ENCODE results near the gene KPRP. TPM values are rescaled to one million over a fixed set of nuclear protein-coding genes. Genes with fewer than 3 reads are reported as not detected.

The KPRP gene
- total RNA-seq, 1 experiment from 2014 or later: not detected

DNA sequence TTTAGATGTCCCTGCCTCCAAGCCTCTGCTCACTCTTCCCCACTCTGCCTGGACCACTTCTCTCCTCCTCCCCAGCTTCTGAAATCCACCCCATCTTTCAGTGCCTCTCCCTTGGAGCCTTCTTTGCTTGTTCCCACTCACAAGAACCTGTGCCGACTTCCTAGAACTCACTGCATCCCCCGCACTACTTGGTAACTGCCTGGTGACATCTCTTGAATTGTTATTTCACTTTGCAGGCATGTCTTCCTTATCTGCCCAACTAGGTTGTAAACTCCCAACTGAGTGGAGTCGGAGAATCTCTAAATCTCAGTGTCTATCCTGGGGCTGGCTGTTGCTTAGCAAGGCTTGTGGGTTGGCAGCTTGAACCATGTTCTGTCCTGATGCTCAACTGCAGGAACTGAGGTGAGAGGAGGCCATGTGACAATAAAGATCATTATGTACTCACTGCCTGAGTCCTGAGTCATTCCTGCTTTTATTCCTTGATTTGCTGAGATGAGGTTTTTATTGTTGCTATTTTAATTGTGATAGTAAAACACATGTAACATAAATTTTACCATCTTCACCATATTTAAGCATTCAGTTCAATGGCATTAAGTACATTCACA lies 3.9 kb downstream of the KPRP start:
- Histone ChIP-seq H3K27me3 (replicated peaks; ENCODE audit: insufficient read depth, low read depth, low read length, poor library complexity) (no peaks in the 10 kb centered on the region), H3K9me3 (ENCODE audit: low read depth, low read length, poor library complexity, severe bottlenecking) (no peaks in the 10 kb centered on the region), H3K4me3 (ENCODE audit: low read depth, low read length, poor library complexity, severe bottlenecking) (no peak overlapping the region), H3K4me1 (ENCODE audit: insufficient read depth, low read length, poor library complexity, severe bottlenecking) (no peaks in the 10 kb centered on the region), H3K36me3 (ENCODE audit: insufficient read depth, low read length, poor library complexity, severe bottlenecking) (no peaks in the 10 kb centered on the region), H3K27ac (ENCODE audit: low read depth, low read length, poor library complexity, severe bottlenecking) (no peak overlapping the region)
- intact Hi-C loops (cut with micrococcal nuclease; ENCODE audit: unreplicated experiment): no loop called here
- CTCF ChIA-PET: no interaction called here
- no TSS peak for BruUV-seq (replicated peaks)
- TF ChIP-seq, protein P1, sequence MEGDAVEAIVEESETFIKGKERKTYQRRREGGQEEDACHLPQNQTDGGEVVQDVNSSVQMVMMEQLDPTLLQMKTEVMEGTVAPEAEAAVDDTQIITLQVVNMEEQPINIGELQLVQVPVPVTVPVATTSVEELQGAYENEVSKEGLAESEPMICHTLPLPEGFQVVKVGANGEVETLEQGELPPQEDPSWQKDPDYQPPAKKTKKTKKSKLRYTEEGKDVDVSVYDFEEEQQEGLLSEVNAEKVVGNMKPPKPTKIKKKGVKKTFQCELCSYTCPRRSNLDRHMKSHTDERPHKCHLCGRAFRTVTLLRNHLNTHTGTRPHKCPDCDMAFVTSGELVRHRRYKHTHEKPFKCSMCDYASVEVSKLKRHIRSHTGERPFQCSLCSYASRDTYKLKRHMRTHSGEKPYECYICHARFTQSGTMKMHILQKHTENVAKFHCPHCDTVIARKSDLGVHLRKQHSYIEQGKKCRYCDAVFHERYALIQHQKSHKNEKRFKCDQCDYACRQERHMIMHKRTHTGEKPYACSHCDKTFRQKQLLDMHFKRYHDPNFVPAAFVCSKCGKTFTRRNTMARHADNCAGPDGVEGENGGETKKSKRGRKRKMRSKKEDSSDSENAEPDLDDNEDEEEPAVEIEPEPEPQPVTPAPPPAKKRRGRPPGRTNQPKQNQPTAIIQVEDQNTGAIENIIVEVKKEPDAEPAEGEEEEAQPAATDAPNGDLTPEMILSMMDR (conservative IDR thresholded peaks at IDR 0.05; ENCODE audit: low read depth, low read length): no peak
- TF ChIP-seq EZH2 (IDR thresholded peaks at IDR 0.05; ENCODE audit: borderline replicate concordance, low read depth, low read length, poor library complexity, severe bottlenecking): no peak
- POLR2A ChIA-PET (ENCODE audit: low non-redundant PET): no interaction called here
- no peak for DNase-seq (ENCODE audit: low spot score)

DNA sequence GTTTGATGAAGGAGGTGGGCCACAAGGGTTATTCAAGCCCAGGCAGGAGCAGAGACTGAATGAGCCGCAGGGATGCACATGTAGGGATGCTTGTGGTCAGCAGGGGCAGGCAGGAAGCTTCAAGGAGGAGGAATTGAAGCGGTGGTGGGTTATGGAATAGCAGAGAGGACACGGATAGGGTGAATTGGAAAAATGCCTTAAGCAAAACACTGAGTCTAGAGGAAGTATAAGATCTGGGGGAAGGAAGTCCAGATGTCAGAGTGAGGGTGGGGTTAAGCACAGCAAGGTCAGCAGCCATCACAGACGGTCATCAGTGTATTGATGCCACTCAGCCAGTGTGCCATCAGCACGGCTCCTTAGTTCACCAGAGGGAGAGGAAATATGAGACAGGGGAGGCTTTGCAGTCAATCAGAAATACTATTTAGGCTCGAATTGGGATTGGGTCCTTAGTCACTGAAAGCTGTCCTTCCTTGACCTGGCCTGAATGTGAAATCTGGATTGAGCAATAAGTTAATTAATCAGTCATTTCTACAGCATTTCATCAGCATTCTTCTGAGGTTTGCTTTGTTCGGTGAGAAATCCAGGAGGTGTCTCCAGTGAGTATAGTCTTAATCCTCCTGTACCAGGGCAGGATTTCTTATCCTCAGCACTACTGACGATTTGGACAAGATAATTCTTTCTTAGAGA lies 11.2 kb downstream of the KPRP start:
- intact Hi-C loops (cut with micrococcal nuclease; ENCODE audit: unreplicated experiment): no loop called here
- H3K36me3 ChIP-seq (ENCODE audit: insufficient read depth, low read length, poor library complexity, severe bottlenecking): no peaks in the 10 kb centered on the region
- POLR2A ChIA-PET (ENCODE audit: low non-redundant PET): no interaction called here
- BruUV-seq (replicated peaks): no TSS peak
- CTCF ChIA-PET: no interaction called here
- no peak overlapping the region for H3K27ac ChIP-seq (ENCODE audit: low read depth, low read length, poor library complexity, severe bottlenecking)
- H3K4me3 ChIP-seq (ENCODE audit: low read depth, low read length, poor library complexity, severe bottlenecking): no peak overlapping the region
- no peak for TF ChIP-seq EZH2 (IDR thresholded peaks at IDR 0.05; ENCODE audit: borderline replicate concordance, low read depth, low read length, poor library complexity, severe bottlenecking)
- TF ChIP-seq, protein P1 (conservative IDR thresholded peaks at IDR 0.05; ENCODE audit: low read depth, low read length): no peak
- H3K4me1 ChIP-seq (ENCODE audit: insufficient read depth, low read length, poor library complexity, severe bottlenecking): no peaks in the 10 kb centered on the region
- no peaks in the 10 kb centered on the region for H3K9me3 ChIP-seq (ENCODE audit: low read depth, low read length, poor library complexity, severe bottlenecking)
- H3K27me3 ChIP-seq (replicated peaks; ENCODE audit: insufficient read depth, low read depth, low read length, poor library complexity): peaks cover 3% of the 10 kb centered on the region
- no peak for DNase-seq (ENCODE audit: low spot score)

DNA sequence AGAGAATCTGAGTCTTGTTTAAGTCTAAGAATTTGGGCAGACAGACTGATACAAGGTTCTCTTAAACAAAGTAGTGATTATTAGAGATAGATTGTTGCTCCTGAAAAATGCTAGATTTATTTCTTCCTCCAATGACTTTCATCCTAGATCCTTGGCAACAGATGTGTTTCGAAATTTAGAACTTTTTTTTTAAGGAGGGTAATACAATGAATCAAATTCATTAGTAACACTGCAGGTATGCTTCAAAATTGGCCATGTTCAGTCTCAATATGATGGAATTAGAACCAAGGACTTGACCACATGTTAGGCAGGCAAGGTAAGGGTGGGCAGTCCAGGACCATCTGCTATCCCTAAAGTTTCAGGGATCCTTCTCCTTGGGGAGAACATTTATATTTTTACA lies 12.6 kb downstream of the KPRP start:
- intact Hi-C loops (cut with micrococcal nuclease; ENCODE audit: unreplicated experiment): no loop called here
- Histone ChIP-seq H3K9me3 (ENCODE audit: low read depth, low read length, poor library complexity, severe bottlenecking) (no peaks in the 10 kb centered on the region), H3K27ac (ENCODE audit: low read depth, low read length, poor library complexity, severe bottlenecking) (no peak overlapping the region), H3K27me3 (replicated peaks; ENCODE audit: insufficient read depth, low read depth, low read length, poor library complexity) (peaks cover 3% of the 10 kb centered on the region), H3K4me1 (ENCODE audit: insufficient read depth, low read length, poor library complexity, severe bottlenecking) (no peaks in the 10 kb centered on the region), H3K36me3 (ENCODE audit: insufficient read depth, low read length, poor library complexity, severe bottlenecking) (no peaks in the 10 kb centered on the region), H3K4me3 (ENCODE audit: low read depth, low read length, poor library complexity, severe bottlenecking) (no peak overlapping the region)
- BruUV-seq (replicated peaks): no TSS peak
- no peak for TF ChIP-seq EZH2 (IDR thresholded peaks at IDR 0.05; ENCODE audit: borderline replicate concordance, low read depth, low read length, poor library complexity, severe bottlenecking)
- TF ChIP-seq, protein P1 (conservative IDR thresholded peaks at IDR 0.05; ENCODE audit: low read depth, low read length): no peak
- POLR2A ChIA-PET (ENCODE audit: low non-redundant PET): no interaction called here
- DNase-seq (ENCODE audit: low spot score): no peak
- CTCF ChIA-PET: no interaction called here
